ENCODE data around the gene RARRES1. TPM values are rescaled to one million over a fixed set of nuclear protein-coding genes. Genes with fewer than 3 reads are reported as not detected.

The RARRES1 gene
- total RNA-seq, 1 experiment from 2014 or later: 0.81 TPM

DNA sequence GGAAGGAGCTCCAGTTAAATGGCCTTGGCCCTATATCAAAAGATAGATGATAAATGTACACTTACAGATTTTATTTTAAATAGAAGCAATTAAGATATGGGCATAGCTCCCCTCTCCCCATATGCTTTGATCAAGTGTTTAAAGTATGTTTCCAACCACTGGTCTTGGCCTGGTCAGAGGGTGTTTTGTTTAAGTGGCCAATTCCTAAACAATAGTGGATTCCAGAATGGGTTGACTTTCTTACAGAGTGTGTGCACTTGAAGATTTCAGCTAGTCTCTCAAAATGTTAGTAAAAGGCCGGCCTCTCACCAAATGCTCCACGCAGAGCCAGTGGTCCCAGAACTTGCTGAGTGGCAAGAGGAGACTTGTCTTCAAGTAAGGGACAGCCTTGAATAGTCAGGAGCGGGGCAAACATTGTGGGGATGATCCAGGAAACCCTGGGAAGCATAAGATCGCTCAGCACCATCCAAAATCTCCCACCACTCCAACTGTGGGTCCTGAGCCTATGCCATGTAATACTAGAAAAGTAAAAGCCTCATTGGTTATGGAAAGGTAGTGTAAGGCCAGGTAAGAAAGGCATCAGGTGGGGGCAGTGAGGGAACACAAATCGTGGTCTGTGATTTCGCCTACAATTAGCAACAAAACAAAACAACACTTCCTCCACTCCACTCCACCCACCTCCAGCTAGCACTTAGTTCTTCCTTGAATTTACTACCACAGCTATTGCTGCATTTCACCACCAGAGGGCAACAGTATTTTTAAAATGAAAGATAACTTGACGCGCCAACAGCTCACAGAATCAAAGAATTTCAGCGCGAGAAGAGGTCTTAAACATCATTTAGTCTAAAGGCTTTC is 4.8 kb downstream of the RARRES1 start:
- Histone ChIP-seq H3K23me2 (ENCODE audit: insufficient read length, low read depth, low read length, poor library complexity, severe bottlenecking) (peaks cover 11% of the 10 kb centered on the region), H3K27me3 (ENCODE audit: insufficient read depth, low read length) (no peaks in the 10 kb centered on the region; the same call in 1 of the 2 replicates), H2BK12ac (ENCODE audit: insufficient read length, low read depth, low read length) (no peak overlapping the region), H3K14ac (ENCODE audit: insufficient read depth, low read length) (no peak overlapping the region), H2BK20ac (ENCODE audit: low read depth, low read length, poor library complexity, severe bottlenecking) (no peak overlapping the region), H3K4me1 (ENCODE audit: insufficient read depth, low read length) (no peaks in the 10 kb centered on the region; the same call in 1 of the 2 replicates), H4K91ac (ENCODE audit: insufficient read length, low read depth, low read length) (no peak overlapping the region), H3K4ac (ENCODE audit: low read depth, low read length) (no peak overlapping the region), H4K5ac (ENCODE audit: insufficient read length, low read depth, low read length) (no peak overlapping the region), H3K23ac (ENCODE audit: insufficient read length, low read depth, low read length) (no peak overlapping the region), H3K9me3 (ENCODE audit: control insufficient read depth, low read depth, low read length) (no peaks in the 10 kb centered on the region), H3K18ac (ENCODE audit: insufficient read length, low read depth, low read length) (no peak overlapping the region), H4K8ac (replicated peaks; ENCODE audit: insufficient read length, low read depth, low read length) (no peak overlapping the region), H3K9ac (ENCODE audit: extremely low read depth, insufficient read length, low read length) (no peak overlapping the region), H4K20me1 (ENCODE audit: control insufficient read depth, insufficient read depth, insufficient read length) (no peaks in the 10 kb centered on the region), H3K79me2 (ENCODE audit: insufficient read depth, low read length) (no peaks in the 10 kb centered on the region), H2BK120ac (ENCODE audit: low read depth, low read length, poor library complexity, severe bottlenecking) (no peak overlapping the region), H3K27ac (ENCODE audit: insufficient read length, low read depth, low read length) (no peak overlapping the region), H3T11ph (ENCODE audit: low read length) (no peak overlapping the region), H2BK5ac (ENCODE audit: insufficient read length, low read length) (no peak overlapping the region), H2AFZ (ENCODE audit: low read length) (no peak overlapping the region), H3K4me2 (ENCODE audit: insufficient read depth, insufficient read length, low read length) (no peak overlapping the region), H3K79me1 (ENCODE audit: insufficient read depth, low read depth, low read length, poor library complexity, severe bottlenecking) (no peaks in the 10 kb centered on the region), H2AK5ac (ENCODE audit: insufficient read length, low read length) (no peak overlapping the region), H3K56ac (ENCODE audit: insufficient read length, low read depth, low read length) (no peak overlapping the region), H2BK15ac (ENCODE audit: low read depth, low read length) (no peak overlapping the region)
- H3K4me3 Mint-ChIP-seq: no peak overlapping the region
- H3K36me3 Mint-ChIP-seq (ENCODE audit: insufficient read depth in 1 of 3, low read depth in 3 of 3): no peaks in the 10 kb centered on the region
- no CpG with 5 or more reads among the region's 10 CpGs for WGBS (ENCODE audit: extremely low coverage, insufficient read length, low lambda C conversion rate)
- H3K9me3 Mint-ChIP-seq: no peaks in the 10 kb centered on the region
- TF ChIP-seq, protein P1, sequence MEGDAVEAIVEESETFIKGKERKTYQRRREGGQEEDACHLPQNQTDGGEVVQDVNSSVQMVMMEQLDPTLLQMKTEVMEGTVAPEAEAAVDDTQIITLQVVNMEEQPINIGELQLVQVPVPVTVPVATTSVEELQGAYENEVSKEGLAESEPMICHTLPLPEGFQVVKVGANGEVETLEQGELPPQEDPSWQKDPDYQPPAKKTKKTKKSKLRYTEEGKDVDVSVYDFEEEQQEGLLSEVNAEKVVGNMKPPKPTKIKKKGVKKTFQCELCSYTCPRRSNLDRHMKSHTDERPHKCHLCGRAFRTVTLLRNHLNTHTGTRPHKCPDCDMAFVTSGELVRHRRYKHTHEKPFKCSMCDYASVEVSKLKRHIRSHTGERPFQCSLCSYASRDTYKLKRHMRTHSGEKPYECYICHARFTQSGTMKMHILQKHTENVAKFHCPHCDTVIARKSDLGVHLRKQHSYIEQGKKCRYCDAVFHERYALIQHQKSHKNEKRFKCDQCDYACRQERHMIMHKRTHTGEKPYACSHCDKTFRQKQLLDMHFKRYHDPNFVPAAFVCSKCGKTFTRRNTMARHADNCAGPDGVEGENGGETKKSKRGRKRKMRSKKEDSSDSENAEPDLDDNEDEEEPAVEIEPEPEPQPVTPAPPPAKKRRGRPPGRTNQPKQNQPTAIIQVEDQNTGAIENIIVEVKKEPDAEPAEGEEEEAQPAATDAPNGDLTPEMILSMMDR (conservative IDR thresholded peaks at IDR 0.05): peak; percentile 78
- peaks cover 15% of the 10 kb centered on the region for H3K27me3 Mint-ChIP-seq (ENCODE audit: low read depth)
- peaks cover 6 to 15% of the 10 kb centered on the region in 2 experiments for H3K4me1 Mint-ChIP-seq
- DNase-seq: peak; percentile 39
- H3K27ac Mint-ChIP-seq: no peak overlapping the region

All from H9 (cell line).